Suppressor macrophage treated with lipopolysaccharide for 4 hours (primary cell): Measurements from ENCODE around the gene USP33.
A peak's percentile ranks its signal among the peaks of the same experiment; 100 is the strongest.
"Not testable (repeated sequence)": the region's sequence is repeated elsewhere in the genome, so short reads cannot be mapped to it uniquely, and the experiment has no call there.

ENCODE experiments used
- DNase-seq: peaks from one replicate; pipeline ENCODE4 v3.0.0-alpha.2; 2020

USP33 gene

GRCh38 chr1:77759071-77760028 is at the start of gene USP33:
TSS of gene USP33 (minus strand) at chr1:77759852. CDS start at chr1:77741697, 18,155 bp downstream.
- DNase-seq: peak; percentile 88

GRCh38 chr1:77803371-77803770 is 43.7 kb upstream of the USP33 start:
- no peak for DNase-seq

- DNase-seq: no peak
These were observed 42.4 kb upstream of the USP33 start for GRCh38 chr1:77802026-77802425.

GRCh38 chr1:77797991-77798390 is 38.3 kb upstream of the USP33 start:
- DNase-seq: no peak

GRCh38 chr1:77796695-77797405 is 37.2 kb upstream of the USP33 start:
- DNase-seq: no peak

GRCh38 chr1:77794550-77794949 is 34.9 kb upstream of the USP33 start:
- DNase-seq: no peak

GRCh38 chr1:77786093-77786741 is 26.6 kb upstream of the USP33 start:
- not testable (repeated sequence) for DNase-seq

GRCh38 chr1:77783141-77783540 is 23.5 kb upstream of the USP33 start:
- no peak for DNase-seq

- DNase-seq: no peak
These were observed 22.0 kb upstream of the USP33 start for GRCh38 chr1:77781683-77782082.

GRCh38 chr1:77779529-77780281 is 20.1 kb upstream of the USP33 start, which contains the start of gene MIGA1:
TSS of gene MIGA1 (plus strand) at chr1:77779649. CDS start at chr1:77783253, 3,604 bp downstream.
- DNase-seq: peak; percentile 88

GRCh38 chr1:77776007-77776700 is 16.5 kb upstream of the USP33 start:
- DNase-seq: no peak

GRCh38 chr1:77768006-77768405 is 8.4 kb upstream of the USP33 start:
- peak; percentile 8 for DNase-seq

- DNase-seq: peak; percentile 83
These were observed 2.4 kb upstream of the USP33 start for GRCh38 chr1:77762072-77762476.

- peak; percentile 80 for DNase-seq
These were observed 2.0 kb downstream of the USP33 start for GRCh38 chr1:77757603-77758002.

- DNase-seq: peak; percentile 6
These were observed 2.5 kb downstream of the USP33 start for GRCh38 chr1:77757066-77757584.

- DNase-seq: no peak
These were observed 3.4 kb downstream of the USP33 start for GRCh38 chr1:77756052-77756754.

- DNase-seq: not testable (repeated sequence)
These were observed 10.2 kb downstream of the USP33 start for GRCh38 chr1:77749489-77749888.

- DNase-seq: no peak
These were observed 15.1 kb downstream of the USP33 start for GRCh38 chr1:77744576-77744975.

- DNase-seq: no peak
These were observed 17.6 kb downstream of the USP33 start for GRCh38 chr1:77742011-77742555.

- no peak for DNase-seq
These were observed 18.3 kb downstream of the USP33 start for GRCh38 chr1:77741316-77741715.

- DNase-seq: no peak
These were observed 20.4 kb downstream of the USP33 start for GRCh38 chr1:77739235-77739634.
